ENCODE results near the gene GMPR.
A peak's percentile ranks its signal among the peaks of the same experiment; 100 is the strongest.

DNA sequence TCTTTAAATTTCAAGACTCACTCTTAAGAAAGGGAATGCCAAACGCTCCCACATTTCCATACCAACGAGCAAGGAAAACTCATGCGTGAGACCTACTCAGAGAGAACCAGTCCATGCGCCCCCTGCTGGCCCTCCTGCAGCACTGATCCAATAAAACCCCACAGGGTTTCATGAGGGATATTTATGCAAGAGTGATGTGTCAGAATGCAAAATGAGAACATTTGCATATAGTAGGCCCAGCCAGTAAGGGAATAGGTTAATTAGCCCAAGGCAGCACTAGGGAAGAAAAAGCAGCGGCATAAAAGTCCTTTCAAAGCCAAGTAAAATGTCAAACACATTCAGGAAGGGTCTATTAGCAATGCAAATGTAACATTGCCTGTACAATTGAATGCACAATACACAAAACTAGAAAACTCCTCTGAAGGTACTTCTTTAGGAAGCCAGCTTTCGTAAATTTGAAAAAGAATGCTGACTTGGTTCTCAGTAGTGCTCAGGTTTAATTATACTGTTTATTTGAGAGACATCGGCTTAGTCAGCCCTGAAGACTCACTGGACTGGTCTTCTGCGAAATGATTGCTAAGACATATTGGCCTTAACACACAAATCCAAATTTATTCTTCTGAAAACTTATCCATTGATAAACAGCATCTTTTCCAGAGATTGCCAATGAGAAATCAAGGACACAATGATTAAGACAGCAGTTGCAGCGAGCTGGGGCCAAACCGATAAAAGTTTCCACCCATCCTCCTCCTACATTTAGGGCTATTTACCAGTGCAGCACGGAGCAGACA lies 93.2 kb downstream of the GMPR start:
- TF ChIP-seq CTCF (IDR thresholded peaks at IDR 0.05) (peak; percentile 74 to 94 (median 86)), POLR2AphosphoS5 (IDR thresholded peaks at IDR 0.05) (no peak), POLR2A (IDR thresholded peaks at IDR 0.05) (no peak)
